AG08395 (cell line): ENCODE measurements around the gene TAS2R10.
"Not testable (repeated sequence)": the region's sequence is repeated elsewhere in the genome, so short reads cannot be mapped to it uniquely, and the experiment has no call there.

Experiments used
- DNase-seq: peaks from one replicate; pipeline ENCODE4 v3.0.0; 2012; ENCODE audit warnings: mixed read lengths, low spot score

The TAS2R10 gene, protein sequence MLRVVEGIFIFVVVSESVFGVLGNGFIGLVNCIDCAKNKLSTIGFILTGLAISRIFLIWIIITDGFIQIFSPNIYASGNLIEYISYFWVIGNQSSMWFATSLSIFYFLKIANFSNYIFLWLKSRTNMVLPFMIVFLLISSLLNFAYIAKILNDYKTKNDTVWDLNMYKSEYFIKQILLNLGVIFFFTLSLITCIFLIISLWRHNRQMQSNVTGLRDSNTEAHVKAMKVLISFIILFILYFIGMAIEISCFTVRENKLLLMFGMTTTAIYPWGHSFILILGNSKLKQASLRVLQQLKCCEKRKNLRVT

DNA sequence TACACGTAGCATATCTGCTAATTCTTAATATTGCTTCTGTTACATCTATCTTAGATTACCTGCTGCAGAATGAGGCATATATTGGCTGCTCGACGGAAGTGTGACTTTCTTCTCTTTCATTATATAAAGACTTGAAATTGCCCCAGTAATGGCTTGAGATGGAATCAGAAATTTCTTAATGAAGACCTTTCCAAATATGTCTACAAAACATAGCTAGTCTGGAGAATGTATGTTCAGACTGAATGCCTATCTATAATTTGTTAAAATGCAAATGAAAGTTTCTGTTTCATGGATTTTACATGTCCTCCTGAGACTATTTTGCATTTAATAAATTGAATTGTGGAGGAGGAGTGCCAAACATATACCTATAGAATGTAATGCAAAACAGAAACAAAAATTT, at the start of gene TAS2R10:
Gene TAS2R10 (minus strand): TSS at position 101 of the 400 bp plus-strand sequence. CDS start 89 bp downstream, at position 12.
- DNase-seq: no peak

DNA sequence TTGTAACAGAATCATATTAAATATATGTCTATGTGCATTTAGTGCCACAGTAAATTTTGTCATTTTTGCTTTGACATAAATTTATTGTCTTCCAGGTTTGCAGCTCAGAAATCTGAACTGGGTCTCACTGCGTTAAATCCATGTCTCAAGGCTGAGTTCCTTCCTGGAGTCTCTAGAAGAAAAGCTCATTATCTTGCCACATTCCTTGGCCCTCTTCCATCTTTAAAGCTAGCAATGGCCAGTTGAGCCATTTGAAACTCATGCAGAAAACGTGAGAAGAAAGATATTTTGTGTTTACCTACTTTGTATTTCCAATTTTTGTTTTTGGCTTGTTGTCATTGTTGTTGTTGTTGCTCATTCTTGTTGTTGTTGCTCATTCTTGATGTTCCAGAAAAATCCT, 47.2 kb upstream of the TAS2R10 start:
- DNase-seq: no peak

DNA sequence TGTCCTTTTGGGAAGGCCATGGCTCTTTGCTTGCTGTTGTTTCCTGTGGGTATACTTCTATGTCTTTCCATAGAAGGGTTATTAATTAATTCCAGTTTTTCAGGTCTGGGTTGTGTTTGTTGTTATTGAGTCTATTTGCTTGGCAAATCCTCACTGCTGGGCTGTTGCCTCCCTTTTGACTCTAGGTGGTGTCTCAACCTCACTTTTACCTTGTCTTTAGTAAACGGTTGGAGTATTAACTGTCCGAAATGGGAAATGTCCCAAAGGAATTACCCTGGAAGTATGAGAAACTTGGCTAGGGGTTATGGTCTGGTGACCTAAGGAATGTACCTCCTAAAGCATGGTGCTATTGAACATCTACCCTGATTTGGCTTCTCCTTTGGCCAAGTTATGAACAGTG, 41.2 kb upstream of the TAS2R10 start:
- DNase-seq: no peak

DNA sequence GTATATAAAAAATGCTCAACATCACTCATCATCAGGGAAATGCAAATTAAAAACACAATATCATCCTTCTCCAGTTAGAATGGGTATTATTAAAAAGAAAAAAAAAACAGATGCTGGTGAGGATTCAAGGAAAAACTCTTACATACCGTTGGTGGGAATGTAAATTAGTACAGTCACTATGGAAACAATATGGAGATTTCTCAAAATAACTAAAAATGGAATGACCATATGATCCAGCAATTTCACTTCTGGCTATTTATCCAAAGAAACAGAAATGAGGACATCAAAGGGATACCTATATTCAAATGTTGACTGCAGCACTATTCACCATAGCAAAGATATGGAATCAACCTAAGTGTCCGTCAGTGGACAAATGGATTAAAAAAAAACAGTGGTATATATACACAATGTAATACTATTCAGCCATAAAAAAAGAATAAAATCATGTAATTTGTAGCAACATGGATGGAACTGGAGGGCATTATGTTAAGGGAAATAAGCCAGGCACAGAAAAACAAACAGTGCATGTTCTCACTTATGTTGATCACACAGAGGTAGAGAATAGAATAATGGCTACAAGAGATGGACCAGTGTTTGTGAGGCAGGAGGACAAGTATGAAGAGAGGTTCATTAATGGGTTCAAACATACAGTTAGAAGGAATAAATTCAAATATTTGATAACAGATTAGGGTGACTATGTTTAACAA, 37.5 kb upstream of the TAS2R10 start:
- no peak for DNase-seq

DNA sequence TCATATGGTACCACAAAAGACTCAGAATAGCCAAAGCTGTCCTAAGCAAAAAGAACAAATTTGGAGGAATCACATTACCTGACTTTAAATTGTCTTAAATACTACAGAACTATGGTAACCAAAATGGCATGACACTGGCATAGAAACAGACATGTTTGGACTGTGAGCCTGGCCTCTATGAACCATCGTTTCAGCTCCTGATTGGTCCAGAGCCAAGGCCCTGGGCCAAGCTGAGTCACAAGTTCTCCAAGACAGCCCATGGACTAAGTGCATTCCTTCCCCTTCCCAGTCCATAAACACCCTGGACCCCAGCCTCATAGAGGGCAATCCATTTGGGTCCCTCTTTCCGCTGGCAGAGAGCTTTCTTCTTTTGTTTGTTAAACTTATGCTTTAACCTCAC, 35.2 kb upstream of the TAS2R10 start:
- no peak for DNase-seq

DNA sequence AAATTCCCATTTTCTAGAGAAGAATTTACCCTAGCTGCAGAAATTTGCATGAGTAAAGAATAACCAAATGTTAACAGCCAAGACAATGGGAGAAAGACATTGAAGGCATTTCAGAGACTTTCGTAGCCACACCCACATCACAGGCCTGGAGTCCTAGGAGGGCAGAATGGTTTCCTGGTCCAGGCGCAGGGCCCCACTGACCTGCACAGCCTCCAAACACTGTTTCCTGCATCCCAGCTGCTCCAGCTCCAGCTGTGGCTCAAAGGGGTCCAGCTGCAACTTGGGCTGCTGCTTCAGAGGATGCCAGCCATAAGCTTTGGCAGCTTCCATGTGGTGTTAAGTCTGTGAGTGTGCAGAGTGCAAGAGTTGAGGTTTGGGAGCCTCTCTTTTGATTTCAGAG, 29.6 kb upstream of the TAS2R10 start:
- DNase-seq: no peak

DNA sequence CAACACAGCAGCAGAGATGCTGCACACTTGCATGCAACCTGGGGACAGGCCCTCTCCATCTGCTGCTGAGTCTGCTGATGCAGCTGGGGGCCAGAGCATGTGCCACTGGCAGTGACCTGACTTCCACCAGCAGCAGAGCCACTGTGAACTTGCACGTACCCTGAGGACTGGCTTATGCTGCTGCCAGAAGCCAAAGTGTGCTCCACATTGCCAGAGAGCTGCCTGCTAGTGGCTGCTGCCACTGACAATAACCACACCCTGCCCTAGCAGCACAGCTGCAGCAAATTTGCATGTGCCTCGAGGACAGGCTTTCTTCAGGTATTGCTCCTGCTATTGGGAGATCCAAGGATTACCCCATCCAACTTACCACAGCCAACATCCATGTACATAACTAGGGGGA, 27.6 kb upstream of the TAS2R10 start:
- no peak for DNase-seq

DNA sequence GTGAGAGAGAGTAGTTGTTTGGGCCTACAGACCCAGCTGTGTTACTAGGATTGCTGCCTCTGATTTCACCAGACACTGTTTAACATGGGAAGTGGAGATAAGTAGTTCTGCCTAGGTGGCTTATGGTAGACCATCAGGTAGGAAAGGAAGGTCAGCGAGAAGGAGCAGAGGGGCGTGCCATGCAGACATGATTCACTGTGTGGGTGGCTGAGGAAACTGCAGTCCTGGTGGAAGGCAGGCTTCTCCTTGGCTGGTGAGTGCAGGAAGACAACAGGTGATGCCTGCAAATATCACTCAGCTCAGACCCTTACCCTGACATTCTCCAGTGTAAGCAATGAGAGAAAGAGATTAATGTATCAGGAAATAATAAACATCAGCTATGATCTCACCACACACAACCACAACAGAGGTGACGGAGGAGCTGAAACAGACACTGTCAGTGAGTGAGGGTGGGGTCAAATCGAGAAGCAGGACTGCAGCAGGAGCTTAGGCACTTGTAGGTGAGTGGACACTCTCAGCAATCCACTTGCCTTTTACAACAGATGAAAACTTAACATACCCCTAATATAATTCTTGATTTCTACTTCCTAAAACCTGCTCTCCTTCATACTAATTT, 25.2 kb upstream of the TAS2R10 start:
- no peak for DNase-seq

DNA sequence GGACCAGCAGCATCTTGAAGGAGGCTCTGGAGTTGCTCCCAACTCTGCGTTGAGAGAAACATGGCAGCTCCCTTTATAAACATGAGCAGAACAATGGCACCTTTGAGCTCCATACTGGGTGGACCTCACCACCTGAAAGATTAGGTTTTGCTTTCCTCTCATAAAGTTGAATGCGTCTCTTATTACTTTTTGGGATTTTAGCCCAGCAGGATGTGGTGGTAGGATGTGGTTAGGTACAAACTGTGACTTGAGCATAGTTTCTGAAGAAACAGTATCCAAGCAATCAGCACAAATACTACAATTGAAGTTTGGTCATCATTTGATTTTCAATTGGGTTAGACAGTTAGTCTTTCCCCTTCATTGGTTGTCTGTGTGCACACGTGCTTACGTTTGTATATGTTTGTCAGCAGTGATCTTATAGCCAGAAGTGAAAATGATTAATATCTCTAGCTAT, 23.3 kb upstream of the TAS2R10 start, which contains the start of gene PRR4:
Gene PRR4 (minus strand): TSS at position 51 of the 454 bp plus-strand sequence. CDS start 38 bp downstream, at position 13.
- no peak for DNase-seq

DNA sequence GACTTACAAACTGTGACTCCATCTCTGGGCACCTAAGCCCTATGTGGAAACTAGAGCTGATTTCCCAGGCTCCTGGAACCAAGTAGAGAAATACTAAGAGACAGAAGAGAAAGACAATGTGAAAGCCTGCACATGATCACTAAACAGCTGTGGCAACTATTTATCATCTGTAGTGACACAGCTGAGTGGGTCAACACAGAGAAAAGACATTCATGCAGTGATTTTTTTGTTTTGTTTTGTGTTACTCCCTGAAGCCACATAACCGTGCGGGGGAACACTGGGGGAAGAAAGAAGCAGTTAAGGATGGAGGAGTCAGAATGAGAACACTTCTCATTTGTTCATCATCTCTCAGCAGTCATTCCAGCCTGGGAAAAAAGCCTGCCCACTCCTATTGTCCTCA, 21.6 kb upstream of the TAS2R10 start:
- no peak for DNase-seq

DNA sequence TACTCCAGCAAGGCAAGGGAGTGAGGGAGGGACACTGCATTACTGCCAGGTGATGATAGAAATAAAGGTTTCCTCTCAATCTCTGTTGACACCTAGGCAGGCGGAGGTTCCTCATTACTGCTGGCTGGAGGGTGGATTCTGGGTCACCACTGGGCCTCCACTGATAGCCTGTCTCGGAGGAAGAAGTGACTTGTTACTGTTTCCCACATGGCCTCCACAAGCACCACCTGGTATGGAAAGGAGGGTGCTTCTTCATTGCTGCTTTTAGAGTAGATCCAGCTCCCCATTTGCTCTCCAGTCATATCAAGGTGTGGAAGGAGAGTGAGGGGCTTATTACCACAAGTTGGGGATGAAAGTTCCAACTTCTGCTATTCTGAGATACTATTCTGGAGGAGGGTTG, 16.7 kb upstream of the TAS2R10 start:
- no peak for DNase-seq

DNA sequence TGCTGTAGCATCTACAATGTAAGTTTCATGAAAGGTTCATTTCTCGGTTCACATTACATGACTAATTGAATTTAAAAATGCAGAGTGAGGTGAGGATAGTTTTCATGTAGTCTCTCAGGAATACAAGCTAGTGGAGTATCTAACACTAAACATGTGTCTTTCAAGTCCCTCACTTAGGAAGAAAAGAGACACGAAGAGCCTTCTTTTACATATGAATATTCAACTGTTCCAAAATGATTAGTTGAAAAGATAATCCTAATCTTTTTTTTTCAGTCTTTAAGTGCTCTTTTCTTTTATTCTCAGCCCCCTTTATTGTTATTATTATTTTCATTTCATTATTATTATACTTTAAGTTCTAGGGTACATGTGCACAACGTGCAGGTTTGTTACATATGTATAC, 12.3 kb upstream of the TAS2R10 start:
- no peak for DNase-seq

DNA sequence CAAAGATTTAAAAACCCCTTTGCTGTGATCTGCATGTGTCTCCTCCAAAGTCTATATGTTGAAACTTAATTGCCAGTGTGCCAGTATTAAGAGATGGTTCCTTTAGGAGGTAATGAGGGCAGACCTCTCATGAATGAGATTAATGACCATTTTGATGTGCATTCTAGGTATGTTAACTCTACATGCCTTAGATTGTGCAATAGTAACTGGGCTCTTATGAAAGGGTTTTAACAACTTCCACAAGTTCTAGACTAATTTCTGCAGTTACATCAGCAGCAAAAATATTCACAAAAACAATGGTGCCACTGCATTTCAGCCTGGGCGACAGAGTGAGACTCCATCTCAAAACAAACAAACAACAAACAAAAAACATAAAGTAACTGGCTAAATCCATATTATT, 3.8 kb upstream of the TAS2R10 start:
- DNase-seq: no peak

DNA sequence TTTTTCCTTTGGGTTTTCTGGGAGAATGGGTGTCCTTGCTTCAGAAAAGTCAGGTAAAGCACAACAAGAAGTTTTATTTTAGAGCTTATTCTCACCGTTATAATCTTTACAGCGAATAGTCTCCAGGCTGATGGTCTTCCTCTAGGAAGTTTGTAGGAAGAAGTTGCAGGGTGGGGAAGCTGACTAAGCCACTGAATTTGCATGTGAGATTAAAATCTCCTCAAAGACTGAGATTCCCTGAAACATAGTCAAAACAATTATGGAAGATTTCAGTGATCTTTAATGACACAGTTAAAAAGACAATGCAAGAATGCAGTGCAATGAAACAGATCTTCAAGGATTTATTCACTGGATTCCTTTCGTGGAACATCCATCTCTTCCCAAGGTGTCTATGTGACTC, 1.2 kb downstream of the TAS2R10 start:
- no peak for DNase-seq

DNA sequence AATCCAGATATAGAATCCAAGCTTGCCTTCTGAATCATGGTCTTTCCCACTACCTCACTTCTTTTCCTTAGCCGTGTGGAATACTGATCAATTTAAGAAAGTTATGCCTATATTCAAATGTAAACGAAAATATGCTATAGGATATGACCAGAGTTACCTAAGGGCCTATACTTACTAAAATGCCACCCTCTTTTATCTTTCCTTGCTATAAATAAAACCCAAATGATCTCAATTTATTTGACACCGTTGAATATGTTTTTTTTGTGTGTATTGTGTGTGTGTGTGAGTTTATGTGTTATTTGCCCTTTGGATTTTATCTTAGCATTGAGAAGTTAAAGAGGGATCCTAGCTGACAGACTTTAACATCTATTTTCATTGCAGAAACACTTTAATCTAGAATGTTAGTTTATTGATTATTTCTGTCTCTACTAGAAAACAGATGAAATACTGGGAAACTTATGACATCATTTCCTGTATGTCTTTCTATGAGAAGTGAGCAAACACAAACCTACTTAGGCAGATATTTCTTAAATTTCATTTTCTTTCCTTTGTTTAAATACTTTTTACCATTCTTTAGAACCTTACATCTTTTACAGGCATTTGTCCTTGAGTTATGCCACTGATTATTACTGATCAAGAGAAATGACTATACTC, 14.1 kb downstream of the TAS2R10 start:
- DNase-seq: no peak

DNA sequence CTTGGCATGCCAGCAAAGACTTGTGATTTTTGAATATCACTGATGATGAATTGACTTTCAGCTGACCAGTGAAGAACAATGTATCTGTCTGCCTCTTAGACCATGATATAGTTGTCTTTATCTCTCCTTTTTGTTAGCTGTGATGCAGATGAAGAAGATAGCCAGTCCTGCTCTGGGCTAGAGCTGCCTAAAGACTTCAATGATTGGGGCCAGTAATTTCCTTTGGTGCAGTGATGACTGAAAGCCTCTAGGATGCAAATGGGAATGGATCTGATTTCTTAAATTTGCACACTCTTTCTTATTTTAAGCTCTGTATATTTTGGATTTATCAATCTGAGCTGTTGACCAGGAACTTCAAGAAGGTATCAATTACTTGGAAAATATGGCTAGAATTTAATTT, 16.1 kb downstream of the TAS2R10 start, which contains the start of gene TAS2R9:
Gene TAS2R9 (minus strand): TSS at position 101 of the 400 bp plus-strand sequence. CDS start 93 bp downstream, at position 8.
- DNase-seq: no peak

DNA sequence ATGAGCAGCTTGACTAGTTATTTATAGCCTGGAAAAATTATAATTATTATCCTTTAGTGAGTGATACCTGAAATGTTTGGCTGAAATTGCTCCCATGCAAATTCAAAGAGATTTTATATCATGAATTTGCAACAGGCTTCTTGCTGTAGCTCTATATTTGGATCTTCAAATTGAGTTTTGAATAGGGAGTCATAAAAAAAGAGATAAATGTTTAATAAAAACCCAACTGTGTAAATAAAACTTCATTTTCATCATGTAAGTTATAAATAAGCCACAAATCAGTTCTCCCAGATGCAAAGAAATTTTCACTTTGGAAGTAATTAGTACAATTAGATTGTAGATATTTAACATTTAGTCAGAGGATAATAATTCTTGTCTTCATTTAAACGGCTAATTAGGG, 19.0 kb downstream of the TAS2R10 start, which contains the start of gene TAS2R8:
Gene TAS2R8 (minus strand): TSS at position 101 of the 400 bp plus-strand sequence. CDS start 306 bp downstream, outside the sequence.
- no peak for DNase-seq

DNA sequence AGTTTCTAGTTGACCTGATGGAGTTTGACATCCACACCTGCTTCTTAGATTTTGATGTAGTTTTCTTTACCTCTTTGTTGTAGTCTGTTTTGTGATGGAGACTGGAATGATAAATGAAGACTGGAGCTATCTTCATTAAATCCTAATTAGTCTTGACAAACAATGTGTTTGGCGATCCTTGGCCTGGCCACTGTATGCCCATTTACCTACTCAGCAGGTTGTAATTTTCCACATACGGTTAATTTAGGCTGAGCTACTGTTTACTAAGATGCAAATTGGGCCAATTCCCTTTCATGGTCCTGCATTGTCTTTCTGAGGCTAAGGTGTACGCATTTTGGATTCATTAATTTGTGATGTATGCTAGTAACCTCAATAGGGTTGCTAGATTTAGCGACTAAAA, 23.6 kb downstream of the TAS2R10 start, which contains the start of gene TAS2R7:
Gene TAS2R7 (minus strand): TSS at position 41 of the 400 bp plus-strand sequence. CDS start 57 bp downstream, outside the sequence.
- DNase-seq: no peak

DNA sequence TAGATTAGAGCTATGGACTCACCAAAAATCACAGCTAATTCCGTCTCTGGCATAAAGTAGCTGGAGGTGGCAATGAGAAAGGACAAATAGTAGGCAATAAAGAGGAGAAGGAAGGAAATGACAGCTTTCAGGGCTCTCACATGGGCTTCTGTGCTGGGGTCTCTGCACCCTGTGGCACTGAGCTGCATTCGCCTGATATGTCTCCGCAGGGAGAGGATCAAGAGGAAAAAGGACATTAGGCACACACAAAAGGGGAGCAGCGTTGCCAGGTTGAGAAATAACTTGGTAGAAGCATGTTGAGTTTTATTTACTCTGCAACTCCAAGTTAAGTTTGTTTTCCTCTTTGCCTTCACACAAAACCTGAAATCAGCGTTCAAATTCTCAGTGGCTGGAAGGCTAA, 24.4 kb downstream of the TAS2R10 start:
- no peak for DNase-seq

DNA sequence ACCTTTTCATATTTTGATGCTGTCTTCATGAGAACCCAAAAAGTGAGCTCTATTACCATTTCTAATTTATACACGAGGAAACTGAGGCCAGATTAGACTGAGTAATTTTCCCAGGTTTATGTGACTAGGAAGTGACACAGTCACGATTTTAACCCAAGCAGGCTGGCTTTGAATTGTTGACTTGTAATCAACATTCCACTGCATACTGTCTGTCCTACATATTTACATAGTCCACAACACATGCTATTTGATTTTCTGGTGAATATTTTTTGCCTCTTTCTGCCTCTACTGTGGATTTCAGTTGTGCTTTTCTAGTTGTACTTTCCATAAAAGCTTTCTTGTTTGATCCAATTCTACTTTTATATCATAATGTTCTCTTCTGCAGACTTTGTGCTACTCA, 31.9 kb downstream of the TAS2R10 start:
- no peak for DNase-seq

DNA sequence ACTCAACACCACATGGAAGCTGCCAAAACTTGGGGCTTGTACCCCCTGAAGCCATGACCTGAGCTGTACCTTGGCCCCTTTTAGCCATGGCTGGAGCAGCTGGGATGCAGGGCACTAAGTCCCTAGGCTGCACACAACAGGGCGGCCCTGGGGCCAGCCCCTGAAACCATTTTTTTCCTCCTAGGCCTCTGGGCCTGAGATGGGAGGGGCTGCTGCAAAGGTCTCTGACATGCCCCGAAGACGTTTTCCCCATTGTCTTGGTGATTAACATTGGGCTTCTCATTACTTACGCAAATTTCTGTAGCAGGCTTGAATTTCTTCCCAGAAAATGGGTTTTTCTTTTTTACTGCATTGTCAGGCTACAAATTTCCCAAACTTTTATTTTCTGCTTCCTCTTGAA, 34.4 kb downstream of the TAS2R10 start:
- not testable (repeated sequence) for DNase-seq

DNA sequence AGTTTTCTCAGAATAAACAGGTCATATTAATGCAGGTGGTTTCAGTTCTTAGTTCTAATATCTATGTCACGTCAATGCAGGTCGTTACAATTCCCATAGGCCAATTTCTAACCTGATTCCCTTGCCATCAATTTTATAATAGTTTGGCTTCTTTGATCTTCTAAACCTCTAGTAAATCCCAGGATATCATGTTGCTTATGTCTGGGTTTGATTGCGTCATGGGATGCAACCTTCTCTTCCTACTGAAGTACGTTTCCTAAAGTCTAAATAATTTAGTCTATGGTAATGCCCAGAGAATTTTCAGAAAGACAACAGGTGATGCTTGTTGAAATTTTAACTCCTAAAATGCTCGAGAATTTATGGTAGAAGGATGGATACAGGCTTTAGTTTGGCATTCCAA, 42.9 kb downstream of the TAS2R10 start:
- no peak for DNase-seq
